Tibial nerve (tissue), 4 donors: ENCODE data around the gene TMEM132A. TPM values are rescaled to one million over a fixed set of nuclear protein-coding genes. Genes with fewer than 3 reads are reported as not detected.

Source experiments
- DNase-seq, 2 donors: peaks; one replicate each; pipeline ENCODE4 v3.0.0-alpha.2; 2019; ENCODE audit warnings: low spot score in 2 of 2
- H3K27ac ChIP-seq, 4 donors: fragments of 200-600 bp; sonication (generic) in 3 of 4; one replicate each; pipeline ENCODE4 v1.5.1; 2017 to 2019; ENCODE audit warnings: mild to moderate bottlenecking in 1 of 4
- H3K27me3 ChIP-seq, 2 donors: fragments of 200-600 bp; sonication (generic) in 1 of 2; one replicate each; pipeline versions ENCODE4 v1.5.1 to v1.6.0; 2017 to 2019
- H3K36me3 ChIP-seq, 3 donors: fragments of 200-600 bp; sonication (generic); one replicate each; pipeline ENCODE4 v1.5.1; 2018 to 2019
- H3K4me1 ChIP-seq, 4 donors: fragments of 200-600 bp; sonication (generic) in 3 of 4; one replicate each; pipeline ENCODE4 v1.5.1; 2017 to 2019
- H3K4me3 ChIP-seq, 4 donors: fragments of 200-600 bp; sonication (generic) in 3 of 4; one replicate each; pipeline ENCODE4 v1.5.1; 2017 to 2019; ENCODE audit warnings: mild to moderate bottlenecking in 1 of 4, moderate library complexity in 1 of 4
- H3K9me3 ChIP-seq, 4 donors: fragments of 200-600 bp; sonication (generic) in 3 of 4; one replicate each; pipeline ENCODE4 v1.5.1; 2017 to 2019
- EP300 ChIP-seq, 2 donors: sonication (generic); formaldehyde crosslinking; IDR thresholded peaks; one replicate each; pipeline ENCODE4 v1.6.1; 2017; ENCODE audit warnings: antibody characterized with exemption in 2 of 2, mild to moderate bottlenecking in 1 of 2
- POLR2A ChIP-seq, 2 donors: fragments of 450-650 bp; IDR thresholded peaks; one replicate each; pipeline ENCODE4 v1.6.1; 2017; ENCODE audit warnings: antibody characterized with exemption in 2 of 2, mild to moderate bottlenecking in 2 of 2, moderate library complexity in 2 of 2
- WGBS, 2 donors: methylation state at CpG; one replicate each; pipeline ENCODE4 v1.1.5; 2018; 5-methylcytosine and 5-hydroxymethylcytosine counted together
- total RNA-seq, 4 donors: library from RNA; depleted of rRNA; stranded (reverse); fragments of >200 nt; gene quantifications; one replicate each; pipeline ENCODE4 v1.1.0, GENCODE V29; 2016
- TF ChIP-seq, protein P1 (sequence below), 5 experiments: fragments of 200-600 bp in 3 of 5; fragments of 450-650 bp in 2 of 5; sonication (generic) in 3 of 5; IDR thresholded peaks; one replicate each; pipeline ENCODE4 v1.5.1; 2016 to 2019; ENCODE audit warnings: antibody characterized with exemption in 5 of 5, mild to moderate bottlenecking in 3 of 5, moderate library complexity in 2 of 5

Gene TMEM132A
- total RNA-seq, 4 donors from 2014 or later: 15.9 to 41.9 (median 26.6) TPM

GRCh38 chr11:60912223-60912850, 11.9 kb upstream of the TMEM132A start:
- H3K27me3 ChIP-seq: no peaks in the 10 kb centered on the region
- 63 to 68% methylated on average over 12 of the region's 12 CpGs for WGBS, 2 donors

DNA sequence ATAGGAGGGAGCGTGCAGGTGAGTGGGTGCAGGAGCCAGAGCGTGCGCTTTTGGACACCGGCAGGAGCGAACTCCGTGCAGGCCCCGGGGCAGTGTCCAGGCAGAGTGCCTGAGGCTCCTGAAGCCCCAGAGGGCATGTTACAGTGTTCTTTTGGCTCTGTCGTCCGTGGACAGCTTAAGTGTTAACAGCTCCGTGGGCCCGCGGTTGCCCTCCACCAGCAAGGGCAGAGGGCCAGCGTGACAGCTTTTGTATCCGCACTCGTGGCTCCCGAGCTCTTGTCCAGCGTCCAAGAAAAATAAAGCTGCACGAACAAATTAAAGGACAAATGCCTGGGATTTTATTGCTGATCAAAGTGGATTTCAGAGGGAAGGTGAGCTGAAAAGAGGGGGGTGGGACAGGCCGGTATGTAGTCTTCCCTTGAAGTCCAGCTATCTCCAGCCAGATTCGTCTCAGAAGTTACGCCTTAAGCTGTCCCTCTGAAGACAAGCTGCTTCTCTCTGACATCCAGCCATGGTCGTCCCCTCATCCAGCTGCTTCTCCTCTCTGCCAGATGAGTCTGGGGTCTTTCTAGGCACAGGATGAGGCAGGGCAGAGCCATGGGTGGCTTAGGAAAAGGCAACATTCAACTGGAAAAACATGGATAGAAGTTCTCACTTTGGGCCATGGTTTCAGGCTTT, 11.3 kb upstream of the TMEM132A start:
- Histone ChIP-seq H3K4me1 (peaks cover 0 to 44% (median 23%) of the 10 kb centered on the region in 4 donors), H3K9me3 (no peaks in the 10 kb centered on the region), H3K27me3 (no peaks in the 10 kb centered on the region), H3K36me3 (peaks cover 0 to 3% (median 0%) of the 10 kb centered on the region in 3 donors), H3K27ac (peak overlapping the region; percentile 73 to 99 (median 92)), H3K4me3 (peak overlapping the region in 2 of 4 donors; percentile 69 to 94)
- no peak for TF ChIP-seq EP300 (IDR thresholded peaks at IDR 0.05)
- TF ChIP-seq, protein P1, sequence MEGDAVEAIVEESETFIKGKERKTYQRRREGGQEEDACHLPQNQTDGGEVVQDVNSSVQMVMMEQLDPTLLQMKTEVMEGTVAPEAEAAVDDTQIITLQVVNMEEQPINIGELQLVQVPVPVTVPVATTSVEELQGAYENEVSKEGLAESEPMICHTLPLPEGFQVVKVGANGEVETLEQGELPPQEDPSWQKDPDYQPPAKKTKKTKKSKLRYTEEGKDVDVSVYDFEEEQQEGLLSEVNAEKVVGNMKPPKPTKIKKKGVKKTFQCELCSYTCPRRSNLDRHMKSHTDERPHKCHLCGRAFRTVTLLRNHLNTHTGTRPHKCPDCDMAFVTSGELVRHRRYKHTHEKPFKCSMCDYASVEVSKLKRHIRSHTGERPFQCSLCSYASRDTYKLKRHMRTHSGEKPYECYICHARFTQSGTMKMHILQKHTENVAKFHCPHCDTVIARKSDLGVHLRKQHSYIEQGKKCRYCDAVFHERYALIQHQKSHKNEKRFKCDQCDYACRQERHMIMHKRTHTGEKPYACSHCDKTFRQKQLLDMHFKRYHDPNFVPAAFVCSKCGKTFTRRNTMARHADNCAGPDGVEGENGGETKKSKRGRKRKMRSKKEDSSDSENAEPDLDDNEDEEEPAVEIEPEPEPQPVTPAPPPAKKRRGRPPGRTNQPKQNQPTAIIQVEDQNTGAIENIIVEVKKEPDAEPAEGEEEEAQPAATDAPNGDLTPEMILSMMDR (IDR thresholded peaks at IDR 0.05): no peak
- no peak for DNase-seq
- 43 to 56% methylated on average over 22 of the region's 22 CpGs for WGBS, 2 donors

More at GRCh38 chr11:60912223-60912850, 11.9 kb upstream of the TMEM132A start:
- H3K9me3 ChIP-seq: no peaks in the 10 kb centered on the region
- no peak overlapping the region for H3K4me3 ChIP-seq
- H3K27ac ChIP-seq: peak overlapping the region in 2 of 4 donors; percentile 98 to 99
- DNase-seq: no peak
- no peak for TF ChIP-seq POLR2A (IDR thresholded peaks at IDR 0.05)
- no peak for TF ChIP-seq EP300 (IDR thresholded peaks at IDR 0.05)
- TF ChIP-seq, protein P1 (IDR thresholded peaks at IDR 0.05): no peak
- H3K36me3 ChIP-seq: no peaks in the 10 kb centered on the region
- H3K4me1 ChIP-seq: peaks cover 0 to 43% (median 23%) of the 10 kb centered on the region in 4 donors

DNA sequence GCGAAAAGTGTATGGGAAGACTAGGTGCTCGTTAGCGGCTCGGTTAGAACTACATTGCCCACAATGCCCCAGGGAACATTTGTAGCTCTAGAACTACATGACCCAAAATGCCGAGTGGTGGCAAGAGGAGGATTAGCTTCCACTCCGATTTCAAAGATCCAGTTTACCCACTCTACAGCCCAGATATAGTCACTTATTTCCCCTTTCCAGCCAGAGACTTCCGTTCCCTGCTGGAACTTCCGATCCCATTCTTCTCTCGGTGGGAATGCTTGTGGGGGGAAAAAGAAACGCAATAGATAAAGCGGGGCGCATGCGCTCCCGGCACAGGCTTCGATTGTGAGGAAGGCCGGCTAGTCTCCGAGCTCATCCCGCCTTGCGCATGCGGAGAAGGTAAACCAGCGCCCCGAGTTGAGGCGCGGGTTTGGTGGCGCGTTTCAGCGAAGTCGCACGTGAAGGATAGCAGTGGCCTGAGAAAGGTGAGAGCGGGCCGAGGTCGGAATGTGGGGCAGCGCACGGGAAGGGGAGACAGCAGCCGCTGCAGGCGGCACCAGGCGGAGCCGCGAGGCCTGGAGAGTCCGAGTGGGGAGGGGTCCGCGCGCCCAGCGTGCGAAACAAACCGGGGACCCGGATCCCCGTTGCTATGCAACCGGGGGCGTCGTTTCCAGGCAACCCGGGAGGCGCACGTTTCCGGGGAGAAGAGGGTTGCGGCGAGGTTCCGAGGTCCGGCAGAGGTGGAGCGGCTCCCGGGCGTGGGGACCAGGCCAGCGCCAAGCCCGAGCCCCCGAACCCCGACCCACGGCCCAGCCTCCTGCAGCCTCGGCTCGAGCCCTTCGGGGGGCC, 10.2 kb upstream of the TMEM132A start, which contains the start of gene TMEM109:
TMEM109 (plus strand) TSS at position 366 of the 840 bp plus-strand sequence. CDS start 5,536 bp downstream, outside the sequence.
- peak; percentile 73 to 85 for DNase-seq
- Histone ChIP-seq H3K4me1 (peaks cover 0 to 55% (median 27%) of the 10 kb centered on the region in 4 donors), H3K36me3 (peaks cover 0 to 5% (median 0%) of the 10 kb centered on the region in 3 donors), H3K9me3 (no peaks in the 10 kb centered on the region), H3K4me3 (peak within 1 kb of the TSS; percentile 69 to 94 (median 72)), H3K27ac (peak within 1 kb of the TSS; percentile 73 to 99 (median 92)), H3K27me3 (no peaks in the 10 kb centered on the region)
- TF ChIP-seq EP300 (IDR thresholded peaks at IDR 0.05) (peak; percentile 43 to 86), POLR2A (IDR thresholded peaks at IDR 0.05) (peak in 1 of 2 donors; percentile 68)
- TF ChIP-seq, protein P1 (IDR thresholded peaks at IDR 0.05): peak in 1 of 5 experiments; percentile 49
- WGBS, 2 donors: 0 to 1% methylated on average over 51 to 54 of the region's 70 CpGs

- H3K27me3 ChIP-seq: no peaks in the 10 kb centered on the region
- H3K9me3 ChIP-seq: no peaks in the 10 kb centered on the region
- 0 to 1% methylated on average over 15 to 18 of the region's 31 CpGs for WGBS, 2 donors
- H3K4me3 ChIP-seq: peak overlapping the region; percentile 69 to 94 (median 72)
- TF ChIP-seq, protein P1 (IDR thresholded peaks at IDR 0.05): no peak
- H3K4me1 ChIP-seq: peaks cover 0 to 62% (median 34%) of the 10 kb centered on the region in 4 donors
- H3K27ac ChIP-seq: peak overlapping the region; percentile 73 to 99 (median 92)
- DNase-seq: no peak
- peaks cover 0 to 10% (median under 1%) of the 10 kb centered on the region in 3 donors for H3K36me3 ChIP-seq
These were observed 9.5 kb upstream of the TMEM132A start for GRCh38 chr11:60914633-60915247.
